H1 (cell line): ENCODE data around the gene SLC25A47. TPM values are rescaled to one million over a fixed set of nuclear protein-coding genes. Genes with fewer than 3 reads are reported as not detected.

Experiments
- BACH1 ChIP-seq: IDR thresholded peaks from 2 replicates; pipeline ENCODE4 v1.6.1; 2012; ENCODE audit warnings: low read length, improper control_type of control experiment
- BRCA1 ChIP-seq: IDR thresholded peaks from 2 replicates; pipeline ENCODE4 v1.6.1; 2012; ENCODE audit warnings: low read depth, low read length, improper control_type of control experiment
- USF2 ChIP-seq: IDR thresholded peaks from 2 replicates; pipeline ENCODE4 v1.6.1; 2011; ENCODE audit warnings: low read length, improper control_type of control experiment
- polyA plus RNA-seq, 7 experiments: library from polyadenylated mRNA; depleted of rRNA in 3 of 7; stranded (reverse) in 5 of 7; unstranded in 2 of 7; fragments of >200 nt in 5 of 7; fragments of 200-250 nt in 2 of 7; gene quantifications; 1 replicate in 5 of 7; 2 replicates in 1 of 7; 4 replicates in 1 of 7; pipeline versions ENCODE4 v1.2.1 to v1.2.3, GENCODE V29; 2011 to 2013; ENCODE audit warnings: missing spikeins in 2 of 7, mixed read lengths in 2 of 7
- total RNA-seq: library from RNA; stranded (reverse); fragmentation: NEBNext Ultra II Directional; extraction: Animal tissue kit (Norgen Biotek cat#: 25700); gene quantifications from 2 replicates; pipeline ENCODE4 v1.2.1, GENCODE V29; 2021

SLC25A47 gene
- total and polyA plus RNA-seq, 2 of the 8 experiments (the other 6 are each of a cell fraction or from before 2014, with no cell fraction given): not detected

- TF ChIP-seq USF2: no peak
- no peak for TF ChIP-seq BRCA1
- no peak for TF ChIP-seq BACH1
These were observed 28.8 kb upstream of the SLC25A47 start (continued) for GRCh38 chr14:100294213-100294962.
